SK-MEL-5 (cell line): ENCODE data around the gene AGBL4. TPM values are rescaled to one million over a fixed set of nuclear protein-coding genes. Genes with fewer than 3 reads are reported as not detected.

ENCODE experiments used
- DNase-seq: peaks from one replicate; pipeline ENCODE4 v3.0.0-alpha.2; 2016; ENCODE audit warnings: low read depth, low spot score
- in situ Hi-C: cut with HindIII; loops from 2 replicates; pipeline ENCODE4 v1.10.0; 2016; ENCODE audit warnings: low sequenced_read_pairs, high pct_unique_total_duplicates, low pct_unique_long_range_greater_than_20kb
- small RNA-seq, 2 experiments: library from RNA; depleted of rRNA; stranded (forward); fragments of <200 nt; gene quantifications; one replicate each; pipeline ENCODE3, GENCODE V24; 2014
- total RNA-seq: library from RNA; depleted of rRNA; stranded (reverse); fragments of >200 nt; shearing (Covaris generic); gene quantifications from 2 replicates; pipeline ENCODE4 v1.2.3, GENCODE V29; 2014; rRNA removed

AGBL4 gene
- total RNA-seq, 1 experiment from 2014 or later: 0.50 TPM

DNA sequence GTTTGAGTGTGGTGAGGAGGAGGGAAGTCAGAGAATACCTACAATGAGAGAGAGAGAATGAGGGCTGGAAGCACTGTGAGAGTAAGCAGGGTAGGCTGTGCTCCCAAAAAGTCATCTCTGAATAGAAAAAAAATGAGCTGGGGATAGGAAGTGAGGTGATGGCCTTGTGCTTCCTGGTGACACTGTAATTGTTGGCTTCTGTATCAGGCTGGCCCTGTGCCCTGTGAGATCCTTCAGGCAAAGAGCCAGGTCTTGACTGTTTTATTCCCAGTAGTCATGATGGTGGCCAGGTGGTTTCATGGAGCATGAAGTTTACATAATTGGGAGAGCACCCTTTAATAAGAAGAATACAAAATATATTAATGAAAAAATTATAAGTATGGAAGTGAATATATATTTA, 1531.4 kb downstream of the AGBL4 start:
- no peak for DNase-seq
- in situ Hi-C loops: no loop called here

DNA sequence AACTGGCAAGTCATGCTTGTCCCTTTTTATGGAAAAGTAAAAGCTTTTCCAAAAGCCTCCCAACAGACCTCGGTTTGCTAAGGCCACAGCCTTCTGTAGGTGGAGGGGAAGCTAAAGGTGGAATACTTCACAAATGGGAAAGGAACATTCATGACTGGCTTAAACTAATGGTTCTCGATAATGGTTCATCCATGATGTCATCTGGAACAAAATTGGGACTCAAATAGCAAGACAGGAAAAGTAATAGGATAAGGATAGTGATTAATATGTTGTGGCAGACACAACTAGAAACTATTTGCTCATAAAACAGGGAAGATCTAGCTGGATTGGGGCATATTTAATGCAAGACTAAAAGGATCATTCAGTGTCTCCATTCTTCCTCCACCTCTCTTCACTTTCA, 1535.0 kb downstream of the AGBL4 start:
- DNase-seq: no peak
- in situ Hi-C loops: no loop called here

Small RNA genes lying within 50 kb of the gene (small RNA-seq; reads per million reads assigned to genes)
- gene AL390023.1: 0 reads per million in 2 experiments

Other genes starting within 250 kb of the AGBL4 start
- 0.05 and 0.16 TPM in 2 replicates for gene ELAVL4, start 85.0 kb upstream of the AGBL4 start, total RNA-seq